Astrocyte of the cerebellum (primary cell): Measurements from ENCODE around the gene EEIG2.

Experiments used
- DNase-seq: peaks from one replicate; pipeline ENCODE4 v3.0.0-alpha.2; 2011; ENCODE audit warnings: low read depth
- H3K4me3 ChIP-seq: 2 replicates; pipeline ENCODE4 v1.5.1; 2011; ENCODE audit warnings: mild to moderate bottlenecking, low read depth, low read length, moderate library complexity
- in situ Hi-C: cut with HindIII; loops from 2 replicates; pipeline ENCODE4 v1.10.0; 2017; ENCODE audit warnings: low sequenced_read_pairs
- TF ChIP-seq, protein P1 (sequence below): IDR thresholded peaks from 2 replicates; pipeline ENCODE4 v1.5.1; 2012; ENCODE audit warnings: low read length, low read depth, moderate library complexity, mild to moderate bottlenecking; ENCODE audit errors: missing control alignments

The EEIG2 gene

DNA sequence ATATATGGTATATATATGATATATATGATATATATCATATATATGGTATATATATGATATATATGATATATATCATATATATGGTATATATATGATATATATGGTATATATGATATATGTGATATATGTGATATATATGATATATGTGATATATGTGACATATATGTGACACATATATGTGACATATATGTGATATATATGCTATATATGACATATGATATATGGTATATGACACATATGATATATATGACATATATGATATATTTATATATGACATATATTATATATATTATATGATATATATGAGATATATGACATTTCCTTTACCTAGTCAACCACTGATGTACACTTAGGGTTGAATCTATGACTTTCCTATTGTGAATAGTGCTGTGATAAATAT lies 36.1 kb upstream of the EEIG2 start:
- TF ChIP-seq, protein P1, sequence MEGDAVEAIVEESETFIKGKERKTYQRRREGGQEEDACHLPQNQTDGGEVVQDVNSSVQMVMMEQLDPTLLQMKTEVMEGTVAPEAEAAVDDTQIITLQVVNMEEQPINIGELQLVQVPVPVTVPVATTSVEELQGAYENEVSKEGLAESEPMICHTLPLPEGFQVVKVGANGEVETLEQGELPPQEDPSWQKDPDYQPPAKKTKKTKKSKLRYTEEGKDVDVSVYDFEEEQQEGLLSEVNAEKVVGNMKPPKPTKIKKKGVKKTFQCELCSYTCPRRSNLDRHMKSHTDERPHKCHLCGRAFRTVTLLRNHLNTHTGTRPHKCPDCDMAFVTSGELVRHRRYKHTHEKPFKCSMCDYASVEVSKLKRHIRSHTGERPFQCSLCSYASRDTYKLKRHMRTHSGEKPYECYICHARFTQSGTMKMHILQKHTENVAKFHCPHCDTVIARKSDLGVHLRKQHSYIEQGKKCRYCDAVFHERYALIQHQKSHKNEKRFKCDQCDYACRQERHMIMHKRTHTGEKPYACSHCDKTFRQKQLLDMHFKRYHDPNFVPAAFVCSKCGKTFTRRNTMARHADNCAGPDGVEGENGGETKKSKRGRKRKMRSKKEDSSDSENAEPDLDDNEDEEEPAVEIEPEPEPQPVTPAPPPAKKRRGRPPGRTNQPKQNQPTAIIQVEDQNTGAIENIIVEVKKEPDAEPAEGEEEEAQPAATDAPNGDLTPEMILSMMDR = no peak
- in situ Hi-C loops = no loop called here
- H3K4me3 ChIP-seq = no peak overlapping the region
- no peak for DNase-seq

DNA sequence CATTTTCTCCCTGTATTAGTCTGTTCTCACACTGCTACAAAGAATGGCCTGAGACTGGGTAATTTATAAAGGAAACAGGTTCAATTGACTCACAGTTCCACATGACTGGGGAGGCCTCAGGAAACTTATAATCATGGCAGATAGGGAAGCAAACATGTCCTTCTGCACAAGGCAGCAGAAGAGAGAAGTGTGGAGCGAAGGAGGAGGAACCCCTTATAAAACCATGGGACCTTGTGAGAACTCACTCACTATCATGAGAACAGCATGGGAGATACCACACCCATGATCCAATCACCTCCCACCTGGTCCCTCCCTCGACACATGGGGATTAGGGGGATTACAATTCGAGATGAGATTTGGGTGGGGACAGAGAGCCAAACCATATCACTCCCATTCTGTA lies 35.2 kb upstream of the EEIG2 start:
- TF ChIP-seq, protein P1 = no peak
- no peak overlapping the region for H3K4me3 ChIP-seq
- DNase-seq = no peak
- in situ Hi-C loops = no loop called here

DNA sequence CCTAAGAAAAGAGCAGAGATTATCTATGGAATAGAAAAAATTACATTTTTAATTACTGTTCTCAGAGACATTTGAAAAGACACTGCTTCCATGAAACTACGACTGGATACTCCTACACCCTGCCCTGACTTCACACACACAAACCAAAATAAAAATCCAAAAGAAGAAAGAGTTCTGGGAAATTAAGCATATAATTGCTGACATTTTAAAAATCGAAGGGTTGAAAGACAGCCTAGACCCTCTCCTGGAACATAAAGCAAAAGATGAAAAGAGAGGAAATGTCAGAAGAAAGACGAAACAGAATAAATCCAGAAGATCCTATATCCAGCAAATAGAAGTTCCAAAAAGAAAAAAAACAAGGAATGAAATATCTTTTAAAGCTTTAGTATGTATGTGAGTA lies 32.8 kb upstream of the EEIG2 start:
- H3K4me3 ChIP-seq = no peak overlapping the region
- in situ Hi-C loops = no loop called here
- no peak for DNase-seq
- TF ChIP-seq, protein P1 = no peak

DNA sequence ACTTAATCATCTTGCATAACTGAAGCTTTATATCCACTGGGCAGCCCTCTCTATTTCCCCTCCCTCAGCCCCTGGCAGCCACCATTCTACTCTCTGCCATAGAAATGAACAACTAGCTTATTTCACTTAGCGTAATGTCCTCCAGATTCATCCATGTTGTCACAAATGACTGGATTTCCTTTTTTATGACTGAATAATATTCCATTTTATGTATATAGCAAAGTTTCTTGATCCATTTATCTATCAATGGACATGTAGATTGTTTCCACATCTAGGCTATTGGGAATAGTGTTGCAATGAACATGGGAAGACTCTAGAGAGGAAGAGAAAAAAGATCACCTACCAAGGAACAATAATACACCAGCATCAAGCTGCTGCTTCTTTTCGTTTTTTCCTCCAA lies 32.1 kb upstream of the EEIG2 start:
- TF ChIP-seq, protein P1 = no peak
- DNase-seq = no peak
- no peak overlapping the region for H3K4me3 ChIP-seq
- in situ Hi-C loops = no loop called here

DNA sequence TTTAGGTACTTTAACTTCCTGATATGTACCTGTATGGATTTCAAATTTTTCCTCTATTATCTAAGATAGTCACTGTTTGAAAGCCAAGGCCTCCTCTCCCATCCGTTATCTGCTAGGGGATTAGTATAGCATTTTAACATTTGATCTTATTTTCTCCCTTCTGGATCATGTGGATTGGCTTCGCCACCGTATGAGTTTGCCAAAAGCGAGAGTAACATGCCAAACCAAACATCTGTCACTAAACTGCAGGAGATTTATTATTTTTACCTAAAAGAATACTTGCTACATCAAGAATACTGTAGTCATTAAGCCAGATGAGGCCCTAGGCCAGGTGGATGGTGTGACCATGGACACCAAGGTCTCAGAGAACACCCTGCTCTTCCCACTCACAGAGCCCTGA lies 28.5 kb upstream of the EEIG2 start:
- TF ChIP-seq, protein P1 = no peak
- in situ Hi-C loops = no loop called here
- H3K4me3 ChIP-seq = no peak overlapping the region
- DNase-seq = no peak

DNA sequence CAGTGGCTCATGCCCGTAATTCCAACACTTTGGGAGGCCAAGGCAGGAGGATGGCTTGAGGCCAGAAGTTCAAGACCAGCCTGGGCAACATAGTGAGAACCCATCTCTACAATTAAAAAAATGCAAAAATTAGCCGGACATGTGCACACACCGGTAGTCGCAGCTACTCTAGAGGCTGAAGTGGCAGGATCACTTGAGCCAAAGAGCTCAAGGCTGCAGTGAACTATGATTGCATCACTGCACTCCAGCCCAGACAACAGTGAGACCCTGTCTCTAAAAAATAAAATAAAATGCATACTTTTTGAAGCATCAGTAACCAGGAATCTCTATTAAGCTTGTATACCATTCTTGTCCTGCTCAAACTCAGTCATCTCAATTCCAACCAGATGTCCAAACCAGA lies 27.2 kb upstream of the EEIG2 start:
- no peak overlapping the region for H3K4me3 ChIP-seq
- TF ChIP-seq, protein P1 = no peak
- DNase-seq = no peak
- in situ Hi-C loops = no loop called here

DNA sequence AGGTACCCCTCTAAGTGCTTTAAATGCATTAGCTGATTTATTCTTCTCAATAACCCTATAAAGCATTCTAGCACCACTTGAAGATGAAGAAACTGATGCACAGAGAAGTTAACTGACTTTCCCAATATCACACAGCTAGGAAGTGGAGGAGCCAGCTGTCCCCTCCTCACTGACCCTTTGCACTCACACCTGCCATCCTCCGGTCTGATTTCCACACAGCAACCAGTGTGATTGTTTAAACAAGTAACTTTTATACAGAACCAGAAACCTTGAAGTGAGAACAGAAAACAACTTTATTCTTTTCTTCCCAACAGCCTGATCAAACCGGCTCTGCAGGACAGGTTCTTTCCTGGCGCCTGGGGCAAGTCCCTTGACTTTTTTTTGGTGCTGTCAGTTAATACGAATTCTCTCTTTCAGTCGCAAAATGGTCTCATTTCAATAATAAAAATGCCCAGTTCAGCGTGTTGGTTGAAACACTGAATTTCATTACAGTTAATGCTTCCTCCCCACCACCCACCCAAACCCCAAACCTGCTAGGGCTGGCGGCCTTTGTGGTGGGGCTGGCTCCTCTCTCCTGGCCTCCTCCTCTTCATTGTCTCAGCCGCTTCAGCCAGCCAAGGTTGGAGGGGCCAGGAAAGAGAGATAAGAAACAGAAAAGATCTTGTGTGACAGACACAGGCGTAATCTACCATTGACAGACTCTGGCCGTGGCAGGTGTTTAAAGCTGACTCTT lies 26.4 kb upstream of the EEIG2 start:
- no peak for DNase-seq
- in situ Hi-C loops = no loop called here
- TF ChIP-seq, protein P1 = no peak
- no peak overlapping the region for H3K4me3 ChIP-seq
